ENCODE results near the gene MYO5C.

Gene MYO5C, protein sequence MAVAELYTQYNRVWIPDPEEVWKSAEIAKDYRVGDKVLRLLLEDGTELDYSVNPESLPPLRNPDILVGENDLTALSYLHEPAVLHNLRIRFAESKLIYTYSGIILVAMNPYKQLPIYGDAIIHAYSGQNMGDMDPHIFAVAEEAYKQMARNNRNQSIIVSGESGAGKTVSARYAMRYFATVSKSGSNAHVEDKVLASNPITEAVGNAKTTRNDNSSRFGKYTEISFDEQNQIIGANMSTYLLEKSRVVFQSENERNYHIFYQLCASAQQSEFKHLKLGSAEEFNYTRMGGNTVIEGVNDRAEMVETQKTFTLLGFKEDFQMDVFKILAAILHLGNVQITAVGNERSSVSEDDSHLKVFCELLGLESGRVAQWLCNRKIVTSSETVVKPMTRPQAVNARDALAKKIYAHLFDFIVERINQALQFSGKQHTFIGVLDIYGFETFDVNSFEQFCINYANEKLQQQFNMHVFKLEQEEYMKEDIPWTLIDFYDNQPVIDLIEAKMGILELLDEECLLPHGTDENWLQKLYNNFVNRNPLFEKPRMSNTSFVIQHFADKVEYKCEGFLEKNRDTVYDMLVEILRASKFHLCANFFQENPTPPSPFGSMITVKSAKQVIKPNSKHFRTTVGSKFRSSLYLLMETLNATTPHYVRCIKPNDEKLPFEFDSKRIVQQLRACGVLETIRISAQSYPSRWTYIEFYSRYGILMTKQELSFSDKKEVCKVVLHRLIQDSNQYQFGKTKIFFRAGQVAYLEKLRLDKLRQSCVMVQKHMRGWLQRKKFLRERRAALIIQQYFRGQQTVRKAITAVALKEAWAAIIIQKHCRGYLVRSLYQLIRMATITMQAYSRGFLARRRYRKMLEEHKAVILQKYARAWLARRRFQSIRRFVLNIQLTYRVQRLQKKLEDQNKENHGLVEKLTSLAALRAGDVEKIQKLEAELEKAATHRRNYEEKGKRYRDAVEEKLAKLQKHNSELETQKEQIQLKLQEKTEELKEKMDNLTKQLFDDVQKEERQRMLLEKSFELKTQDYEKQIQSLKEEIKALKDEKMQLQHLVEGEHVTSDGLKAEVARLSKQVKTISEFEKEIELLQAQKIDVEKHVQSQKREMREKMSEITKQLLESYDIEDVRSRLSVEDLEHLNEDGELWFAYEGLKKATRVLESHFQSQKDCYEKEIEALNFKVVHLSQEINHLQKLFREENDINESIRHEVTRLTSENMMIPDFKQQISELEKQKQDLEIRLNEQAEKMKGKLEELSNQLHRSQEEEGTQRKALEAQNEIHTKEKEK (N-terminal part only)
- long read RNA-seq, donor 1 = 0 reads
- long read RNA-seq, donor 2 = 0 reads
- long read RNA-seq, donor 3 = 0 reads
- long read RNA-seq, donor 4 = 0 reads
- long read RNA-seq, donor 5 = 0 reads
- long read RNA-seq, donor 6 = 0 reads
- long read RNA-seq, donor 7 = 0 reads
- long read RNA-seq, donor 8 = 0 reads

DNA sequence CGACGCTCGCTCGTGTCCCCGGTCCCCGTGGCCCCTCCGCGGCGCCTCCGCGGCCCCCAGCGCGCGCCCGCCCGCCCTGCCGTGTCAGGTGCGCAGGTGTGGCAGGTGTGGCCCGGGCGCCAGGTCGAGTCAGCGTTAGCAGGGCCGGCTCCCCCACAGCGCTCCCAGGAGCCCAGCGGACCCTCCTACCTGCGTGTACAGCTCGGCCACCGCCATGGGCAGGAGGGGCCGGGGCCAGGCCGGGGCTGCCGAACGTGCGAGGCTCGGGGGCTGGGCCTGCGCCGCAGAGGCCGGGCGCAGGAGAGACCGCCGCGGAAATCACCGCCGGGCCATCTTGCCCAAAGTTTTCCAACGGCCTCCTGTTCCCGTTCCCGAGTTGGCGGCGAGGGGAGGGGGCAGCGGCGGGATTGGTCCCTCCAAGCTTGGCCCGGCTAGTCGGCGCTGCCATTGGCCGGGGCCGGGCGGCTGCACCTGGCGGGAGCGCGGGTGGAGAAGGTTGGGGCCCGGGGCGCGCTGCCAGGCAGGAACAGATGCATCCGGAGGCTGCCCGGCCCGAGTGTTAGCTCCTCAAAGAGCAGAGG is at the start of gene MYO5C:
TSS of gene MYO5C (minus strand) at position 384 of the 581 bp plus-strand sequence. CDS start at position 216, 168 bp downstream.
- peak; percentile 84 for DNase-seq

DNA sequence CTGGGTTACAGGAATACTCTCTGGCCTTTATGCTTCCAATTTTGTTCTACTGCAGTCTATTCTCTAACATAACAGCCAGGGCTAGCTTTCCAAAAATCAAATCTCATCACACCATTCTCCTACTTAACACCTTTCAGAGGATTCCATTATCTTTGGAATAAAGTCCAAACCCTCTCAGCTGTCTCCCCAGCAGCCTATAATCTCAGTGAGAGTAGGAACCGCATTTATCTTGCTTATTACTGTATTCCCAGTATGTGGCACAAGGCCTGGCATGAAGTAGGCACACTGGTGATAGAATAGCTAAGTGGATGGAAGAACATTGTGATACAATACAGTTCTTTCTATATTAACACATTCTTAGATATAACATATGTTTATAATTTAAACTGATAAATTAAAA is 49.0 kb upstream of the MYO5C start:
- no peak for DNase-seq

DNA sequence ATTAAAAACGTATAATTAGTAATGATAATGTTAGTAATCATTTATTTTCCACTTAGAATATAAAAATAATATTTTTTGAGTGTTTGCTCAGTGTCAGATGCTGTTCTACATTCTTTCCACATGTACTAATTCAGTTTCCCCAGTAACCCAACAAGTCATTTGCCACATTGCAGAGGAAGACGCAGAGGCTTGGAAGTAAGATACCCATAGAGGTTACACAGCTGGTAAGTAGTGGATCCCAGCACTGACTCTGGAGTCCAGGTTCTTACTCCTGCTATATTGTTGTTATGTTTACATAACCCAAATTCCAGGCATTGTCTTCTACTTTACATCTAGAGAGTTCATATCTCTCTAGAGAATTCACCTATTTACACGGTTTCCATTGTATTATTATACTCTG is 48.2 kb upstream of the MYO5C start:
- DNase-seq = no peak

DNA sequence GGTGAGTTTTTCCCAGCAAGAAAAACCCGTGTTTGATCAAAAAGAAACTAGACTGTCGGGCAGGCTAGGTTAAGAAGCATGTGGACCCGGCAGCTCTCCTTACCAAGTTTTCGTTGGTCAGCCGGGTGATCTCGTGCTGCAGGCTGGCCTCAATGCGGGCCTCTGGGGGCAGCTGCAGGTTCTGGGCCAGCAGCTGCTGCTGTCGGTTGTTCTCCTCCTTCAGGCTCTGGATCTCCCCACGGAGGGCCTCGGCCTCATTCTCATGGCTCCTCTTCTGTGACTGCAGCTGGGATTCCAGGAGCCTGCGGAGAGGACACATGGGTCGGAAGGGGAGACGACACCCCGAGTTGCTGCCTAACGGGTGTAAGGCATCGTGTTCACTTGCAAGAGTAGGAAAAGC is 44.5 kb upstream of the MYO5C start:
- DNase-seq = no peak

DNA sequence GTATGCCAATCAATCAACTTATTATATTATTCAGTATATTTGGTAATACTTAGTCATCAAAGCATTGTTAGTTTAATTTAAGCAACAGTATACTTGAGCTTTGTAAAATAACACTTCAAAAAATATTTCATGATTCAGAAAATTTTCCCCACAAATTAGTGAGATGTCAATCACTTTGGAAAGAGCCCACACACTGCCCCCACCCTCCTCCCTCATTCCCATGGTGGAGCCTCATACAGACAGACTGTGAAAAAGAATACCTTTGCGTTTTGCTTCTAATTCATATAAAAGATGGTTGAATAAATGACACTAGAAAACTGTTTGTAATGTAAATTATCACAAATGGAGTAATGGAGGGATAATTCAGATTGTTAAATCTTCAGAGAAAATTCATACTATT is 43.3 kb upstream of the MYO5C start:
- no peak for DNase-seq

DNA sequence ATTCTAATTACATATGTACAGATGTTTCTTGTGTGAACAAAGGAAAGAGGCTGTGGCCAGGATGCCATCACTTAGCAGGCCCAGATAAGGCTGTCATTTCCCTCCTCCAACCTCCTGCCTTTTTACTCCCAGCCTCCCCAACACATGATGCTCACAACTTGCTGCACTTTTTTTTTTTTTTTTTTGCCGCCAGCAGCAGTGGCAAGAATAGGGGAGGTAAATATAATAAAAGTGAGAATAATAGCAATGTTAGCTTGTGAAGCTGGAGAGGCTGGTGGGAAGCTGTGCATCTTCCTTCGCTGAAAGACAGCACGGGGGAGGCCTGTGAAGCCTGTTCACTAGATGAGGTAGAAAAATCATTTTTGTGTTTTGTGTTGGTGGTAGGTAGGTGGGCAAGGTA is 42.5 kb upstream of the MYO5C start:
- no peak for DNase-seq

DNA sequence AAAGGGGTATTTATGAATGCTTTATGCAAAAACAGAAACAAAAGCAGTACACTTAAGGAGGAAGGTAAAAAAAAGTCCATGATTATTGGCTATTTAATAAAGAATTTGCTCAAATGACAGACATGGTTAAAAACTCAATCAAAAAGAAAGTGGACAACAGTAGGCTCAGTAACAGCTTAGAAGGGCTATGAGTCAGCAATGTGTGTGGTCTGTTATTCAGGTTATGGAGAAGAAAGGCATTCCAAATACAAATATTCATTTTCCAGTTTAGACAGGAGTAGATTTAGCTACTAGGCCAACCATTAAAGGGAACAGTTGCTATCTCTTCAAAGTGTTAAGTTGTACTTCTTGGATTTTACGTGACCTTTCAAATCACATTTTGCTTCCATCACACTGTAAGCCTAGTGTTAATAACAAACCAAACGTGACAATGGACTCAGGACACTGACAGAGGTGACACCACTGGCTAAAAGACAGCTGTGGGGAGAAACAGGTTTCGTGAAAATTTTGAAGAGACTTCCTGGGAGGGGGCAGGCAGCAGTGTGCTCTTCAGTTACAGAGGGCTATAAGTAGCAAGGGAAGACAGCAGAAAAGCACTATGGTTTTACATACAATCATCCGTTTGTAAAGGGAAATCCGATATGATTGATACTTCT is 41.7 kb upstream of the MYO5C start:
- no peak for DNase-seq

DNA sequence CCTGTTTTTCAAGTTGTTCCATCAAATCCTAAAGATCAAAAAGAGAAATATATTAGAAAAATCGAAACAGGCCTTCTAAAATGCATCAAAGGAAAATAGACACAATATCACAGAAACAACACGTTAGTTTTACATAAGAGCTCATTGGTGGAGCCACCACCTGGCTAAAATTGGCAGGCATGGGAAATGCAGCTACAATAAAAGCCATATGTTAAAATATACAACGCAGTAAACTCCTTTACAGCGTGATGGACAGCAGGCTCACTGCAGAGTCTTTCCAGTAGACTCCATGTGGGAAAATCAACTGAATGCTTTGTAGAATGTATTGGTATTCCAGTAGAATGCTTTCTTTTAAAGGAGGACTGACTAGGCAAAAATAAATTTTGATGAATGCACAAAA is 40.9 kb upstream of the MYO5C start:
- DNase-seq = no peak

DNA sequence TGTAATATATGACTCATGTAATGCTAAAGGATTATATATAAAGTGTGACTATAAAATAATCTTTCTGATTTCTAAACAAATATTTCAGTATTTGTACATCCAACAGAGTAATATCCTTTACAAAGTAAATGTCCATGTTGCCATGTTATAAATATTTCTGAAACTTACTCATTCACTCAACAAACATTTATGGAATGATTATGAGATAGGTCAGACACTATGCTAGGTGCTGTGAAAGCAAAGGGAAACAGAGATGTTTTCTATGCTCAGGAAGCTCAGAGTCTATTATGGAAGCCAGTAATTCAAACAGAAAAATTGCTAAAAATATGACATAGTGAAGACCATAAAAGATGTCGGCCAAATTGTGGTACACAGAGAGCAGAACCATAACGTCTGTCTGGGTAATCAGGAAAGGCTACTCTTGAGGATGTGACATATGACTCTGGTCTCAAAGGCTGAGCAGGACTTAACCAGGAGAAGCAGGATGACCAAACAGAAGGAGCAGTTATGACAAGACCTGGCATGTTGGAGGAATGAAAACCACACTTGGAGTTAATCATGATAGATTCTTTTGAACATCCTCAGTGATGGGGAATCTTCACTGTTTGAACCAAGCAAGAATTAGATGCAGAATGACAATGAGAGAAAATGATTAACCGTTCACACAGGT is 39.0 kb upstream of the MYO5C start:
- DNase-seq = no peak

DNA sequence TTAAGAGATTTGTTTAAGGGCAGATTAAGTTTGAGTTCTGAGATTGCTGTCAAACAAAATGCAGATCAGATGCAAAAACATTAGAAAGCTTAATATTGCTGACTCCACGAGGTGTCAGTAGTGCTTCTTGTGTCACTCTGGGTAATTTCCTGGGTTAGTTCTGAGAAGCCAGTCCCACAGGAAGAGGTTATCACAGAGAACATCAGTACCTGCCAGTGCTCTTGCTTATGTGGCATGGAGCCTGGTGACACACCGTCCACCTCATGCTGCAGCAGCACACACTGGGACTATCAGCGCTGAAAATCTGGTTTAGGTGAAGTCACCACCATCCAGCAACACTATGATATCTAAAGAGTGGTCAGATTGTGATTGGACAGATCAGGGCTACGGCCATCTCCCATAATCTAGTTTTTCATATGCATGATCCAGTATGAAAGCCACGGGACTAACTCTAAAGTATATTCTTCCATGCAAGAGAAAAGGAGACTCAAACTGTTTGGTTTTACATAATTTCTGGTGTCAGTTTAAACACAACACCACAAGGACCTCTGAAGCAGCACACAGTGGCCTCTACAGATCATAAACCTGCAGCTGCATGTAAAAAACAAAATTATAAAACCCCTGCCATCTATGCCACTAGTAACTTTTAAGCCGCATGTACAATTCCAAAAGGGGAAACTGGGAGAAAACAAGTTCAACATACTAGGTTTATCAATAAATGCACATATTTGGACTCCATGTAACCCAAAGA is 36.1 kb upstream of the MYO5C start:
- peak; percentile 6 for DNase-seq

DNA sequence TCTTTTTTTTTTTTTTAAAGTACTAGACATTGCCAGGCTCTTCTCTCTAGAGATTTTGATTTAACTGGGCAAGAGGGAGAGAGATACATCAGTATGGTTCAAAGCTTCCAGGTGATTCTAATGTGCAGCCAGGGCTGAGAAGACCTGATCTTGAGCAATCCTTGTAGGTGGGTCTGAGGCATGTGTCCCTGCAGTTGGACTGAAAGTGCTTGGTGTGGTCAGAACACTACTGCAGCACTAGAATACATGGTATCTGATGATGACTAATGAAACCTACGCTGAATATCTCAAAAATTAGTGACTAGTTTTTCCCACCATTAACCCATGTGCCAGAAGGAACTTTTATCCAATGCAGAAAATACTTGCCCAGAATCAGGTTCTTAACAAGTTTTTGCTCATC is 34.4 kb upstream of the MYO5C start:
- DNase-seq = no peak

DNA sequence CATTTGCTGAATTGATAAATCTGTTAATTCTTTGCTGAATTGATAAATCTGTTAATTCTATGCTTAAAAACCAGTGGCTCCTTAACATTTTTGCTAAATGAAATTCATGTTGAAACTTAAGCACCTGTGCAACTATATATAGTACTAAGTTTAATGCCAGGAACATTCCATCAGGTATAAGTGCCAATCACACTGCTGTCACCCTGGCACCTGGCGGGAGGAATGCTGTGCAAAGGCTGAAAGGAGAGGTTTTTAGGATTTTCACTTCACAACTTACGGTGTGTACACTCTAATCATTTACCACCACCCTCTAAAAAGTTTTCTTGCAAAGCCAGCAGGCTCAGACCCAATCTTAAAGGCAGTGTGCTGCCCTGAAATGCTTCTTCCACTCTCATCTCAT is 33.5 kb upstream of the MYO5C start:
- no peak for DNase-seq

DNA sequence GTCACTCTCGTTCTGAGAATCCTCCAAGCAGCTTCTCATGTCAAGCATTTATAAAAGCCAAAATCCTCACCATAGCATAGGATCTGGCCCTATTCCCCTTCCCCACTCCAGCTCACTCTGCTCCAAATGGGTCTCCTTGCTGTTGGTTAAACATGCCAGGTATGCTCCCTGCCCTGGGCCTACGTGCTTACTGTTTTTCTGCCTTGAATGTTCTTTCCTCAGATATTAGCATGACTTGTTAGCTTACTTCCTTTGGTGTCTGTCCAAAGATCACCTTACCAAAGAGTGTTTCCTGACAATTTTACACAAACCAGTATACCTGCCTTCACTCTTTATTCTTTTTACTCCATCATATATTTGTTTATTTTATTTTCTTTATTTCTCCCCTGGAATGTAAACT is 33.1 kb upstream of the MYO5C start:
- DNase-seq = no peak

DNA sequence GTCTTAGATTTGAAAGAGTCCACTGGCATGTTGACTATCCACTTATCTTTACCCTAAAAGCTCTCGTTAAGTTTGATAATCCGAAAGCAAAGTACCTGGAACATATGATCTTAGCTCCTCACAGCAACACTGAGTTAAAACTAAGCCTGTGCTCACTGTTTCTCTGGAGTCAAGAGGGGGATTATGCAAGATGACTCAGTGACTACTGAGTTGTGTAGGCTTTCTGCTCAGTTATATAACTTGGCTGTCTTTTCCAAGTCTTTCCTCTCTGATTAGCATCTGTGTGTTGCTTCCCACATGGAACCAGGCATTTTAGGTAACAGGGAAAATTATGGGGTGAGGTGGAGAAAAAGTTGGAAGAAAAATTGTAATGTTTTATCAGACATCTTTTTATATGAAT is 31.2 kb upstream of the MYO5C start:
- DNase-seq = no peak

DNA sequence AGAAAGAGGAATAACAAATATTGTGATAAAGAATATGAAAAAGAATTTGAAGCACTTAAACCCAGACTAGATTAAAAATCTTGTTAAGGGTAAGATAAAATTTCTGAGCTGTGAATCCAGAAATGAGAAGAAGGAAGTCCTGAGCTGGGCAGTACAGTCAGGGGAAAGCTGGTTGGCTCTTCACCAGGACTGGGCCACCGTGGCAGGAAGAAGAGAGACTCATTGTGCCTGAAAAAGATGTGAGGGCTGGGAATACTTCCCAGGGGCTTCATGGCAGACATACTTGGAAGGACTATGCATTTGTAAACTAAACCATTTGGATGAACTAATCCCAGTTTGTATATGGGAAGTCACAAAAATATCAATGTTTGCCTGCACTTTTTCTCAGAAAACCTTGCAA is 28.5 kb upstream of the MYO5C start:
- no peak for DNase-seq

DNA sequence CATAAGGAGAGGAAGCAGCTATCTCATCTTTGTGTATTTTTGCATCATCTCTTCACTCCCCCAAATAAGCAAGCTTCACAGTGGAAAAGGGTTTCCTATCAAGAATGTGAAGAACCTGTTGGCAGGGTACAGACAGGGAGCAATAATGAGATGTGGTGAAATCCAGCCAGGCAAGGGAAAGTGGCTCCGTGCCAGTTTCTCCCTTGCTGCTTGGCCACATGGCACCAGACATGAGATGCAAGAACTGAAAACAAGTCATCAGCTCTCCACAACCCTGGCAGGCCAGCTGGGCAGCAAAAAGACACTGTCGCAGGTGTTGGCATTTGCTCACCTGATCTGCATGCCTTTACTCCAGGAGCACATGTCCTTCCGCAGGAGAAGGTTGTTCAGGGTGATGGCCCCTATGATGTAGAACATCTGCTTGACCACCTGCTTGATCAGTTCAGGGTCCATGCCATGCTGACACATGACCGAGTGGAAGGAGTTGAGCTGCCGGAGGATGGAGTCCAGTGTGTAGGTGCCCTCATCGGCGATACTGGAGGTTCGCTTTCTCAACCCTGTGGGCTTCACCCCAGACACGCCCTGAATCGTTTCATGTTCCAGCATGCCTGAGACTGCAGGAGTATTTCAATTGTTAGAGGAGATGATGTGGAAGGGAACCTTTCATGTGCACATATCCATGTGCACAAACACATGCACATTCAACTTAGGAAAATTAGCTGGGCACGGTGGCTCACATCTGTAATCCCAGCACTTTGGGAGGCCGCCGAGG is 23.3 kb upstream of the MYO5C start:
- DNase-seq = no peak

DNA sequence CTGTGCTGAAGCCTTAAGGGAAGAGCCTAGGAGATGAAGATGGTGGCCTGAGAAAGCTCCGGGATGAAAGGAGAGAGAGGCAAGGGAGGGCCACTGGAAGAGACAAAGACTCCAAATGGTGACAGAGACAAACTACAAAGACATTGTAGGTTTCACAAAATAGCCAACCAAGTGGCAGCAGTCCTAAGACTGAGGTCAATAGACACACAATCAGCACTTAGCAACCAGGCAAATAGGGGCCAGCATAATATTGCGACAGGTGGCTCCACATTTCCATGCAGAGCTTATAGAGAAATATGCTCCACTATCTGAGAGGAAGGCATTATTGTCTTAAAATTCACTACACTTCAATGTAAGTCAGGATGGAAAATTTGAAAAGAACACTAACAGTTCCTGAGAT is 22.1 kb upstream of the MYO5C start:
- no peak for DNase-seq

DNA sequence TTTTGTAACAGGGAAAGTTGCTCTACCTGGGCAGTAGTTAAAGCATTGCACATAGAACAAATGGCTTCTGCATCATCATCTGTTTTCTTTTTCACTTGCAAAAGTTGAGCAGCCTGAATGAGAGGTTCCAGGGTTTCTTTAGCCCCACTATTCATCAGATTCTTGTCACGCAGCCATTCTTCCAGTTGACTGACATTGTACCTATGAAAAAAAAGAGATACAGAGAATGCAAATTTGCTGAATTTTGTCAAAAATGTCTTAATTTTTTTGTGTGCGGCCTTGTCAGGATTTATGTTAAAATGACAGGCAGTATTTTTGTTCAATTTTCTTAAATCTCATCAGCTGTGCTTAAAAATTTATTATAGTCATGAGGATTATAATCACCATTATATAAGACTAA is 21.4 kb upstream of the MYO5C start:
- no peak for DNase-seq

DNA sequence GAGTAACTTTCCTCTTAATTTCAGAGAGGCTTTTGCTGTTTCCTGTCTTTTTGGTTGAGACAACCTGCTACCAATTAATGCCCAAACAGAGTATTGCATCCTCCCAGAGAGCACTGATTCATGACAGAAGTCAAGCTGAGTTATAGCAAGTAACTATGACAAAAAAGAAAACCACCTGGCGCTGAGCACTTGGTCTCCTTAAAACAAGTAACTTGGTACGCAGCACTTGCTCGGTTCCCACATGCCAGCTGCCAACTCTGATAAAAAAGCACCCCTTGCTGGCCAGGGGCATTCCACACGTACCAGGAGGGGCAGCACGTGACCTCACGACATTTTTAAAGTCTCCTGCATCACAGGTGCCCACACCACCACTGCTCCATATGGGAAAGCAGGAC is 13.5 kb upstream of the MYO5C start:
- no peak for DNase-seq

All from right kidney (tissue), 9 donors.